Gastroesophageal sphincter (tissue), 4 donors: ENCODE data around the gene FAM151B. TPM values are rescaled to one million over a fixed set of nuclear protein-coding genes. Genes with fewer than 3 reads are reported as not detected.
A peak's percentile ranks its signal among the peaks of the same experiment; 100 is the strongest.

Experiments used
- ATAC-seq: fragments of 150-250 bp; one replicate; pipeline ENCODE4 v1.9.1; 2016; ENCODE audit warnings: mild to moderate bottlenecking, moderate library complexity
- H3K27ac ChIP-seq, 4 donors: fragments of 200-600 bp; sonication (generic) in 3 of 4; 1 replicate in 3 of 4; 2 replicates in 1 of 4; pipeline ENCODE4 v1.5.1; 2016 to 2019
- H3K27me3 ChIP-seq: fragments of 200-600 bp; sonication (generic); one replicate; pipeline ENCODE4 v1.5.1; 2019
- H3K36me3 ChIP-seq, 2 donors: fragments of 200-600 bp; sonication (generic); one replicate each; pipeline ENCODE4 v1.5.1; 2019; ENCODE audit warnings: control low read depth in 1 of 2
- H3K4me1 ChIP-seq, 3 donors: fragments of 200-600 bp; sonication (generic); 1 replicate in 2 of 3; 2 replicates in 1 of 3; pipeline ENCODE4 v1.5.1; 2016 to 2019; ENCODE audit warnings: control low read depth in 2 of 3
- H3K4me3 ChIP-seq, 2 donors: fragments of 200-600 bp; sonication (generic); one replicate each; pipeline ENCODE4 v1.5.1; 2019; ENCODE audit warnings: mild to moderate bottlenecking in 1 of 2, moderate library complexity in 1 of 2
- H3K9me3 ChIP-seq, 3 donors: fragments of 200-600 bp; sonication (generic); one replicate each; pipeline ENCODE4 v1.5.1; 2017 to 2019; ENCODE audit warnings: control low read depth in 2 of 3
- EP300 ChIP-seq: sonication (generic); formaldehyde crosslinking; IDR thresholded peaks from one replicate; pipeline ENCODE4 v1.6.1; 2017; ENCODE audit warnings: antibody characterized with exemption, mild to moderate bottlenecking
- POLR2A ChIP-seq, 2 donors: fragments of 450-650 bp; IDR thresholded peaks; one replicate each; pipeline ENCODE4 v1.6.1; 2017; ENCODE audit warnings: antibody characterized with exemption in 2 of 2, mild to moderate bottlenecking in 2 of 2, moderate library complexity in 1 of 2
- POLR2AphosphoS5 ChIP-seq: sonication (generic); formaldehyde crosslinking; IDR thresholded peaks from one replicate; pipeline ENCODE4 v1.6.1; 2017; ENCODE audit warnings: antibody characterized with exemption
- WGBS, 2 donors: methylation state at CpG; one replicate each; pipeline ENCODE4 v1.1.5; 2018; ENCODE audit warnings: low coverage in 1 of 2; 5-methylcytosine and 5-hydroxymethylcytosine counted together
- total RNA-seq, 4 donors: library from RNA; depleted of rRNA; stranded (reverse); fragments of >200 nt; gene quantifications; one replicate each; pipeline ENCODE4 v1.1.0, GENCODE V29; 2016
- TF ChIP-seq, protein P1 (sequence below), 4 experiments: fragments of 200-600 bp in 2 of 4; fragments of 450-650 bp in 2 of 4; sonication (generic) in 1 of 4; IDR thresholded peaks; one replicate each; pipeline ENCODE4 v1.5.1; 2017 to 2019; ENCODE audit warnings: antibody characterized with exemption in 4 of 4, mild to moderate bottlenecking in 2 of 4, moderate library complexity in 2 of 4

FAM151B gene
- total RNA-seq, 4 donors from 2014 or later: 1.3 to 11.2 (median 3.3) TPM

DNA sequence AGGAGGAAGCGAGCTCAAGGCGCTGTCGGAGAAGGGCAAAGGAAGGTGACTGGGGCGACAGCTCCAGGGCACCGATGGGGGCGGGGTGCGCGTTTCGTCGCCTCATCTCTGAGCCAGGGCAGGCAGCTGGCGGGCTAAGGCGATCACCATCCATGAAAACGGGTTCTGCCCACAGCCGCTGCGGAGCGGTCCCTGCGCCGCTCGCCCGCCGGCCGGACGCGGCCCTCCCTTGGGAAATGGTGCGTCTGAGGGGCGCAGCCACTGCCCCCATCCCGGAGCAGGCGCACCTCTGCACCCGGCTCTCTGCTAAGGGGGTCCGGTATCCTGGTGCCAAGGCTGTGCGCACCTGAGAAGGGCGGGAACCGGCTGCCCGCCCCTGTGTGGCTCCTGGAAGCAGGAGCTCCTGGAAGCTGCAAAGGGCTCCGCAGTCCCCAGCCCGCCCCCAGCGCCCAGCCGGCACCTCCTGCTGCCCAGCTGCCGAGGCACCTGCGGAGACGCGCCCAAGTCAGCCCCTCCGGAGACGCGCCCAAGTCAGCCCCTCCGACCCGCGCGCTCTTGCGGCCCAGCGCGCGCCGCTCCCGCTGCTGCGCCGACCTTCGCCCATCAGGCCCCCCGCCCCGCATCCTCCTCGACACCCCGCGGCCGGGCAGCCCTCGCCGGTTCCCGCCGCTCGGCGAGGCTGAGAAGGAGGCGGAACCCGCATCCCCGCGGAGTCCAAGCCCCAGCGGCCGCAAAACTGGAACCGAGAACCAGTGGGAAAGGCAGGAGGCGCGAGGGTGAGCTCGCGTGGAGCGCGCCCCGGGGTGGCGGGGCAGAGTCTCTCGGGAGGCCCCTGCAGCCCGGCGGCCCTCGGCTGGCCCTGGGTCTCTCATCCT, 81.4 kb downstream of the FAM151B start:
- 0% methylated on average over 1 to 2 of the region's 89 CpGs for WGBS, 2 donors
- H3K27me3 ChIP-seq: peaks cover 72% of the 10 kb centered on the region
- no peaks in the 10 kb centered on the region for H3K36me3 ChIP-seq
- ATAC-seq: no peak
- H3K27ac ChIP-seq: no peak overlapping the region
- TF ChIP-seq, protein P1, sequence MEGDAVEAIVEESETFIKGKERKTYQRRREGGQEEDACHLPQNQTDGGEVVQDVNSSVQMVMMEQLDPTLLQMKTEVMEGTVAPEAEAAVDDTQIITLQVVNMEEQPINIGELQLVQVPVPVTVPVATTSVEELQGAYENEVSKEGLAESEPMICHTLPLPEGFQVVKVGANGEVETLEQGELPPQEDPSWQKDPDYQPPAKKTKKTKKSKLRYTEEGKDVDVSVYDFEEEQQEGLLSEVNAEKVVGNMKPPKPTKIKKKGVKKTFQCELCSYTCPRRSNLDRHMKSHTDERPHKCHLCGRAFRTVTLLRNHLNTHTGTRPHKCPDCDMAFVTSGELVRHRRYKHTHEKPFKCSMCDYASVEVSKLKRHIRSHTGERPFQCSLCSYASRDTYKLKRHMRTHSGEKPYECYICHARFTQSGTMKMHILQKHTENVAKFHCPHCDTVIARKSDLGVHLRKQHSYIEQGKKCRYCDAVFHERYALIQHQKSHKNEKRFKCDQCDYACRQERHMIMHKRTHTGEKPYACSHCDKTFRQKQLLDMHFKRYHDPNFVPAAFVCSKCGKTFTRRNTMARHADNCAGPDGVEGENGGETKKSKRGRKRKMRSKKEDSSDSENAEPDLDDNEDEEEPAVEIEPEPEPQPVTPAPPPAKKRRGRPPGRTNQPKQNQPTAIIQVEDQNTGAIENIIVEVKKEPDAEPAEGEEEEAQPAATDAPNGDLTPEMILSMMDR (IDR thresholded peaks at IDR 0.05): no peak
- TF ChIP-seq EP300: no peak
- peaks cover 0 to 18% (median 8%) of the 10 kb centered on the region in 3 donors for H3K4me1 ChIP-seq
- no peaks in the 10 kb centered on the region for H3K9me3 ChIP-seq
- peak overlapping the region in 1 of 2 donors; percentile 35 for H3K4me3 ChIP-seq

DNA sequence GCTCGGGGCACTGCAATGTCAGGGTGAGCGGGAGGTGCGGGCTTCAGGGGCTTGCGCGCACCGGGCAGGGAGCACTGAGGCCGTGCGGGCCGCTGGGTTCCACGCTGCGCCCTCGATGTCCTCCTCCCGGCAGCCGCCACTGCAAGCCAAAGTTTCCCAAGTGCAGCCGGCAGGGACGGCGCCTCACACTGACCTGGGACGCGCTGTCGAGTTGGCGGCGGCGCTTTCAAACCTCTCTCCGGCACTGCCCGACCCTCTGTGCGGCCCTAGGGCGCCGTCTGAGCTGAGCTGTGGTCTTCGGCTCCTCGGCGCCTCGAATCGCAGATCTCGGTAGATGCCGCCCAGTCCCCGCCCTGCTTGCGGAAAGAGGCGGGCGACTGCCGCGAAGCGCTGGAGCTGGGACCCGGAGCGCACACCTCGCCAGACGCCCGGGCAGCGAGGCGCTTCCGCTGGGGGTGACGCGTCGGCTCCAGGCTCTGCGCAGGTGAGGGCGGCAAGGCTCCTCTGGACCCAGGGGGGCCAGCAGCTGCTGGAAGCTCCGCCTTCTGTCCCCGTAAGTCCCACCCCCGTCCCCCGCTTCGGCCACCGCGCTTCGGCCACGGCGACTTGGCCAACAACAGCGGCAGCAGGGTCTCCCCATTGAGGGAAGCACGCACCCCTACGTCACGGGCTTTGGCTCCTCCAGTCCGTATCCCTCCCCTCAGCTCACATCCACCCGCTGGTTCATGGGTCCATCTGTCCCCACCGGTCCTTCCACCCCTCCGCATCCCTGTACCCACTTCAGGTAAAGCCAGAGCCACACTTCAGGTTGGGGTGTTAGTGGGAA, 82.3 kb downstream of the FAM151B start, which contains the start of gene ANKRD34B:
ANKRD34B (minus strand) TSS at position 320 of the 826 bp plus-strand sequence. CDS start 10,261 bp downstream, outside the sequence.
- 0 to 7% methylated on average over 1 to 9 of the region's 73 CpGs for WGBS, 2 donors
- no peak for TF ChIP-seq POLR2AphosphoS5
- TF ChIP-seq, protein P1 (IDR thresholded peaks at IDR 0.05): no peak
- TF ChIP-seq EP300: no peak
- no peak for TF ChIP-seq POLR2A (IDR thresholded peaks at IDR 0.05)
- H3K36me3 ChIP-seq: no peaks in the 10 kb centered on the region
- peaks cover 71% of the 10 kb centered on the region for H3K27me3 ChIP-seq
- no peak within 1 kb of the TSS for H3K27ac ChIP-seq
- ATAC-seq: no peak
- no peaks in the 10 kb centered on the region for H3K9me3 ChIP-seq
- H3K4me3 ChIP-seq: peak within 1 kb of the TSS in 1 of 2 donors; percentile 35
- peaks cover 0 to 18% (median 8%) of the 10 kb centered on the region in 3 donors for H3K4me1 ChIP-seq

DNA sequence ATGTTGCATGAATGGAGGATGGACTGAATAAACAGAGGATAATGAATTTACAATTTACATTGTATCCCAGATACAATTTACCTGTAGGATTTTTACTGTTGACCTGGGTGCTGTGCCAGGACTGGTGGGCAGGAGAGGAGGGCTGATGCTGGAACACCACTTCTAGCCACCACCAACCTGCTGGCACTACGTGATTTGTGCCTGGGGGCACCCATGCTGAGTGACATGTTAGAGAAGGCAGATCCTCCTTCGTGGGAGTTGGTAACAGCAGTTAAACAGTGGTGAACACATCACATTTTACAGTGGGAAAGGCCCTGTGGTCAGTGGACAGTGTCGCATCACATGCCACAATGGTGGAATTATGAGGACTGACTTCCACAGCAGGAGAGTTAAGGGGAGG, 85.2 kb downstream of the FAM151B start:
- WGBS, 2 donors: 79 to 80% methylated on average over 1 to 2 of the region's 3 CpGs
- Histone ChIP-seq H3K4me3 (no peak overlapping the region), H3K36me3 (no peaks in the 10 kb centered on the region), H3K9me3 (no peaks in the 10 kb centered on the region), H3K27ac (no peak overlapping the region), H3K4me1 (peaks cover 0 to 18% (median 8%) of the 10 kb centered on the region in 3 donors), H3K27me3 (peaks cover 57% of the 10 kb centered on the region)
- TF ChIP-seq EP300 (no peak), POLR2A (IDR thresholded peaks at IDR 0.05) (no peak), POLR2AphosphoS5 (no peak)
- TF ChIP-seq, protein P1 (IDR thresholded peaks at IDR 0.05): no peak
- ATAC-seq: no peak

DNA sequence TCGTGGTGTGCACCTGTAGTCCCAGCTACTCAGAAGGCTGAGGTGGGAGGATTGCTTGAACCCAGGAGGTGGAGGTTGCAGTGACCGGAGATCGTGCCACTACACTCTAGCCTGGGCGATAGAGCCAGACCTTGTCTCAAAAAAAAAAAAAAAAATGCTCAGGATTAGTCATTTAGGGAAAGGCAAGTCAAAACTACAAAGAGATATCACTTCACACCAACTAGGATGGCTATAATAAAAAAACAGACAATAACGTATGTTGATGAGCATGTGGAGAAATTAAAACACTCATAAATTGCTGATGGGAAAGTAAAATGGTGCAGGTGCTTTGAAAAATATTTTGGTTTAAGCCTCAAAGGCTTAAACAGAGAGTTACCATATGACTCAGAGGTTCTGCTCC, 88.5 kb downstream of the FAM151B start:
- ATAC-seq: no peak
- 71 to 80% methylated on average over 1 to 4 of the region's 5 CpGs for WGBS, 2 donors
- TF ChIP-seq, protein P1 (IDR thresholded peaks at IDR 0.05): no peak
- no peak for TF ChIP-seq POLR2A (IDR thresholded peaks at IDR 0.05)
- TF ChIP-seq POLR2AphosphoS5: no peak
- TF ChIP-seq EP300: no peak
- no peak overlapping the region for H3K4me3 ChIP-seq
- H3K36me3 ChIP-seq: no peaks in the 10 kb centered on the region
- H3K4me1 ChIP-seq: no peaks in the 10 kb centered on the region
- H3K9me3 ChIP-seq: no peaks in the 10 kb centered on the region
- H3K27me3 ChIP-seq: peaks cover 24% of the 10 kb centered on the region
- no peak overlapping the region for H3K27ac ChIP-seq
